SK-N-SH treated with all-trans-retinoic acid at 6 μM for 48 hours (cell line): Measurements from ENCODE around the gene ERGIC1.

ENCODE experiments used
- ATAC-seq: fragments of 200-7000 bp; cut with Tn5 transposase; 3 replicates; pipeline ENCODE4 v1.9.1; 2020; ENCODE audit warnings: mild to moderate bottlenecking, moderate library complexity
- ARNTL ChIP-seq: fragments of 450-650 bp; formaldehyde crosslinking; IDR thresholded peaks from 2 replicates; pipeline ENCODE4 v1.5.0; 2020; ENCODE audit warnings: low read depth, mild to moderate bottlenecking, moderate library complexity, borderline replicate concordance
- BACH2 ChIP-seq: fragments of 250-450 bp; sonication (Bioruptor Pico); IDR thresholded peaks from 2 replicates; pipeline ENCODE4 v1.9.0; 2021; ENCODE audit warnings: mild to moderate bottlenecking, borderline replicate concordance
- CSDC2 ChIP-seq: fragments of 250-450 bp; sonication (Bioruptor Pico); IDR thresholded peaks from 2 replicates; pipeline ENCODE4 v1.5.0; 2020; ENCODE audit warnings: mild to moderate bottlenecking, moderate library complexity
- ESRRG ChIP-seq: fragments of 250-450 bp; sonication (Bioruptor Pico); IDR thresholded peaks from 2 replicates; pipeline ENCODE4 v1.6.1; 2021; ENCODE audit warnings: mild to moderate bottlenecking
- GLIS3 ChIP-seq: fragments of 250-450 bp; sonication (Bioruptor Pico); IDR thresholded peaks from 2 replicates; pipeline ENCODE4 v1.5.0; 2020; ENCODE audit warnings: mild to moderate bottlenecking, moderate library complexity
- PPARA ChIP-seq: fragments of 250-450 bp; sonication (Bioruptor Pico); IDR thresholded peaks from 2 replicates; pipeline ENCODE4 v1.5.0; 2020; ENCODE audit warnings: mild to moderate bottlenecking, borderline replicate concordance
- RARB ChIP-seq: fragments of 250-450 bp; sonication (Bioruptor Pico); IDR thresholded peaks from 2 replicates; pipeline ENCODE4 v1.8.0; 2021; ENCODE audit warnings: mild to moderate bottlenecking, moderate library complexity
- SNAI2 ChIP-seq: fragments of 250-450 bp; sonication (Bioruptor Pico); IDR thresholded peaks from 2 replicates; pipeline ENCODE4 v1.5.0; 2020; ENCODE audit warnings: mild to moderate bottlenecking, moderate library complexity
- TCF4 ChIP-seq: fragments of 250-450 bp; sonication (Bioruptor Pico); IDR thresholded peaks from 2 replicates; pipeline ENCODE4 v1.8.0; 2021; ENCODE audit warnings: mild to moderate bottlenecking, moderate library complexity, borderline replicate concordance
- TOX ChIP-seq: fragments of 250-450 bp; sonication (Bioruptor Pico); IDR thresholded peaks from 2 replicates; pipeline ENCODE4 v1.8.0; 2021; ENCODE audit warnings: mild to moderate bottlenecking, moderate library complexity, borderline replicate concordance
- ZC3H10 ChIP-seq: fragments of 250-450 bp; sonication (Bioruptor Pico); IDR thresholded peaks from 2 replicates; pipeline ENCODE4 v1.5.1; 2021; ENCODE audit warnings: mild to moderate bottlenecking, moderate library complexity
- ZFP3 ChIP-seq: fragments of 250-450 bp; sonication (Bioruptor Pico); IDR thresholded peaks from 2 replicates; pipeline ENCODE4 v1.5.0; 2020; ENCODE audit warnings: mild to moderate bottlenecking, moderate library complexity
- ZFP30 ChIP-seq: fragments of 450-650 bp; formaldehyde crosslinking; IDR thresholded peaks from 2 replicates; pipeline ENCODE4 v1.5.0; 2022; ENCODE audit warnings: mild to moderate bottlenecking, moderate library complexity
- ZNF565 ChIP-seq: fragments of 450-650 bp; formaldehyde crosslinking; conservative IDR thresholded peaks from 2 replicates; pipeline ENCODE4 v1.5.0; 2020; ENCODE audit warnings: low read depth, mild to moderate bottlenecking, moderate library complexity
- ZNF70 ChIP-seq: fragments of 450-650 bp; formaldehyde crosslinking; IDR thresholded peaks from 2 replicates; pipeline ENCODE4 v1.5.0; 2020; ENCODE audit warnings: mild to moderate bottlenecking, moderate library complexity
- ZNF8 ChIP-seq: fragments of 450-650 bp; formaldehyde crosslinking; IDR thresholded peaks from 2 replicates; pipeline ENCODE4 v1.5.0; 2020; ENCODE audit warnings: mild to moderate bottlenecking, moderate library complexity
- TF ChIP-seq, protein P1 (sequence below): fragments of 250-450 bp; sonication (Bioruptor Pico); IDR thresholded peaks from 2 replicates; pipeline ENCODE4 v1.8.0; 2020; ENCODE audit warnings: mild to moderate bottlenecking, moderate library complexity, borderline replicate concordance
- TF ChIP-seq, protein P2 (sequence below): fragments of 250-450 bp; sonication (Bioruptor Pico); IDR thresholded peaks from 2 replicates; pipeline ENCODE4 v1.8.0; 2021; ENCODE audit warnings: low read depth, mild to moderate bottlenecking, moderate library complexity, borderline replicate concordance
- TF ChIP-seq, protein P3 (sequence below): fragments of 250-450 bp; sonication (Bioruptor Pico); IDR thresholded peaks from 2 replicates; pipeline ENCODE4 v1.5.0; 2020; ENCODE audit warnings: mild to moderate bottlenecking, moderate library complexity
- TF ChIP-seq, protein P4 (sequence below): fragments of 250-450 bp; sonication (Bioruptor Pico); IDR thresholded peaks from 2 replicates; pipeline ENCODE4 v1.5.1; 2021; ENCODE audit warnings: mild to moderate bottlenecking, moderate library complexity
- TF ChIP-seq, protein P5 (sequence below): fragments of 250-450 bp; sonication (Bioruptor Pico); IDR thresholded peaks from 2 replicates; pipeline ENCODE4 v1.5.1; 2020; ENCODE audit warnings: low read depth, mild to moderate bottlenecking, moderate library complexity

Gene ERGIC1

DNA sequence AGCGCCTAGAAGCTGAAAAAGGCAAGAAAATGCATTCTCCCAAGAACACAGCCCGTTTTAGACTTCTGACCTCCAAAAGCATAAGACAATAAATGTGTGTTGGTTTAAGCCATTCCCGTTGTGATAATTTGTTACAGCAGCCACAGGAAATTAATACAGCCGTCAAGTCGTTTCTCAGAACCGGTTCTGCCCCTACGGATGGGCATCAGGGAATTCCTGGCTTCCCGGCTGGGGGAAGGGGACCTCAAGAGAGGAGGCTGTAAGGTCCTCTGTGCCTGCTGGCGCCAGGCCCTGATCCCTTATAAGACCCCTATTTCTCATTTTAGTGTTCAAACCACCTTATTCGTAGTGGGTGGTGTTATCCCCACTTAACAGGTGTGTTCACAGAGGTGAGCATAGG, 74.6 kb downstream of the ERGIC1 start:
- TF ChIP-seq RARB (CRISPR knock-in tag) (no peak), ZNF70 (CRISPR knock-in tag) (no peak), ZNF565 (no peak), PPARA (no peak), ZFP30 (CRISPR knock-in tag) (no peak), ESRRG (CRISPR knock-in tag) (no peak), ZNF8 (CRISPR knock-in tag) (no peak)
- TF ChIP-seq, protein P1, sequence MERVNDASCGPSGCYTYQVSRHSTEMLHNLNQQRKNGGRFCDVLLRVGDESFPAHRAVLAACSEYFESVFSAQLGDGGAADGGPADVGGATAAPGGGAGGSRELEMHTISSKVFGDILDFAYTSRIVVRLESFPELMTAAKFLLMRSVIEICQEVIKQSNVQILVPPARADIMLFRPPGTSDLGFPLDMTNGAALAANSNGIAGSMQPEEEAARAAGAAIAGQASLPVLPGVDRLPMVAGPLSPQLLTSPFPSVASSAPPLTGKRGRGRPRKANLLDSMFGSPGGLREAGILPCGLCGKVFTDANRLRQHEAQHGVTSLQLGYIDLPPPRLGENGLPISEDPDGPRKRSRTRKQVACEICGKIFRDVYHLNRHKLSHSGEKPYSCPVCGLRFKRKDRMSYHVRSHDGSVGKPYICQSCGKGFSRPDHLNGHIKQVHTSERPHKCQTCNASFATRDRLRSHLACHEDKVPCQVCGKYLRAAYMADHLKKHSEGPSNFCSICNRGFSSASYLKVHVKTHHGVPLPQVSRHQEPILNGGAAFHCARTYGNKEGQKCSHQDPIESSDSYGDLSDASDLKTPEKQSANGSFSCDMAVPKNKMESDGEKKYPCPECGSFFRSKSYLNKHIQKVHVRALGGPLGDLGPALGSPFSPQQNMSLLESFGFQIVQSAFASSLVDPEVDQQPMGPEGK: no peak
- TF ChIP-seq, protein P2, sequence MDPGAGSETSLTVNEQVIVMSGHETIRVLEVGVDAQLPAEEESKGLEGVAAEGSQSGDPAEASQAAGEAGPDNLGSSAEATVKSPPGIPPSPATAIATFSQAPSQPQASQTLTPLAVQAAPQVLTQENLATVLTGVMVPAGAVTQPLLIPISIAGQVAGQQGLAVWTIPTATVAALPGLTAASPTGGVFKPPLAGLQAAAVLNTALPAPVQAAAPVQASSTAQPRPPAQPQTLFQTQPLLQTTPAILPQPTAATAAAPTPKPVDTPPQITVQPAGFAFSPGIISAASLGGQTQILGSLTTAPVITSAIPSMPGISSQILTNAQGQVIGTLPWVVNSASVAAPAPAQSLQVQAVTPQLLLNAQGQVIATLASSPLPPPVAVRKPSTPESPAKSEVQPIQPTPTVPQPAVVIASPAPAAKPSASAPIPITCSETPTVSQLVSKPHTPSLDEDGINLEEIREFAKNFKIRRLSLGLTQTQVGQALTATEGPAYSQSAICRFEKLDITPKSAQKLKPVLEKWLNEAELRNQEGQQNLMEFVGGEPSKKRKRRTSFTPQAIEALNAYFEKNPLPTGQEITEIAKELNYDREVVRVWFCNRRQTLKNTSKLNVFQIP (CRISPR knock-in tag): no peak
- TF ChIP-seq, protein P3, sequence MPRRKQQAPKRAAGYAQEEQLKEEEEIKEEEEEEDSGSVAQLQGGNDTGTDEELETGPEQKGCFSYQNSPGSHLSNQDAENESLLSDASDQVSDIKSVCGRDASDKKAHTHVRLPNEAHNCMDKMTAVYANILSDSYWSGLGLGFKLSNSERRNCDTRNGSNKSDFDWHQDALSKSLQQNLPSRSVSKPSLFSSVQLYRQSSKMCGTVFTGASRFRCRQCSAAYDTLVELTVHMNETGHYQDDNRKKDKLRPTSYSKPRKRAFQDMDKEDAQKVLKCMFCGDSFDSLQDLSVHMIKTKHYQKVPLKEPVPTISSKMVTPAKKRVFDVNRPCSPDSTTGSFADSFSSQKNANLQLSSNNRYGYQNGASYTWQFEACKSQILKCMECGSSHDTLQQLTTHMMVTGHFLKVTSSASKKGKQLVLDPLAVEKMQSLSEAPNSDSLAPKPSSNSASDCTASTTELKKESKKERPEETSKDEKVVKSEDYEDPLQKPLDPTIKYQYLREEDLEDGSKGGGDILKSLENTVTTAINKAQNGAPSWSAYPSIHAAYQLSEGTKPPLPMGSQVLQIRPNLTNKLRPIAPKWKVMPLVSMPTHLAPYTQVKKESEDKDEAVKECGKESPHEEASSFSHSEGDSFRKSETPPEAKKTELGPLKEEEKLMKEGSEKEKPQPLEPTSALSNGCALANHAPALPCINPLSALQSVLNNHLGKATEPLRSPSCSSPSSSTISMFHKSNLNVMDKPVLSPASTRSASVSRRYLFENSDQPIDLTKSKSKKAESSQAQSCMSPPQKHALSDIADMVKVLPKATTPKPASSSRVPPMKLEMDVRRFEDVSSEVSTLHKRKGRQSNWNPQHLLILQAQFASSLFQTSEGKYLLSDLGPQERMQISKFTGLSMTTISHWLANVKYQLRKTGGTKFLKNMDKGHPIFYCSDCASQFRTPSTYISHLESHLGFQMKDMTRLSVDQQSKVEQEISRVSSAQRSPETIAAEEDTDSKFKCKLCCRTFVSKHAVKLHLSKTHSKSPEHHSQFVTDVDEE (CRISPR knock-in tag): no peak
- no peak for ATAC-seq

DNA sequence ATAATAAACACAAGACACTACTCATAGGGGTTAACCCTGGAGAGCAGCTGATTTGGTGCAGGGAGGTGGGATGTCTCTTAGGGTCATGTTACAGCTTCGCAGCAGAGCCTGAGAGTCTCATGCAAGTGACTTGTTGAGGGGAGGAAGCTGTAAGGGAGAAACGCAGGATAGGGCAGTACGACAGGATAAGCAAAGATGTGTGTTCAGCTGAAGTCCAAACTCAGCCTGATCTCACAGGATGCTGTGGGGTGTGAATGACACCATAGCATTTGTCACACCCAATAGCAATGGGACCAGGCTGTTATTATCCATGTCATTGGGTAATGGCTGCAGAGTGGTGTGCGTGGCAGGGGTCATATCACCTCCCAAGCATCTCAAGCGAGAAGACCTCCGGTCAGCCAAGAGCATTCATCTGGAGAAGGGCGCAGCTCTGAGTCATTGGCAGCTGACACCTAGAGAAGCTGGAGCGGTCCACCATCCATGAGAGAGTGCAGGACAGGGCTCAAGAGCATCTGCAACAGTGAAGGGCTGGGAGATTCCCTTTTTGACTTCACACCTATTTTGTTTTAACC, 76.0 kb downstream of the ERGIC1 start:
- TF ChIP-seq ZC3H10 (CRISPR knock-in tag) (no peak), ZNF565 (no peak), ZFP30 (CRISPR knock-in tag) (no peak), TOX (CRISPR knock-in tag) (no peak), BACH2 (CRISPR knock-in tag) (no peak), ESRRG (CRISPR knock-in tag) (no peak), TCF4 (CRISPR knock-in tag) (no peak), ZFP3 (CRISPR knock-in tag) (no peak), ARNTL (no peak), ZNF70 (CRISPR knock-in tag) (no peak), GLIS3 (CRISPR knock-in tag) (no peak), CSDC2 (CRISPR knock-in tag) (no peak), PPARA (no peak), SNAI2 (CRISPR knock-in tag) (no peak), RARB (CRISPR knock-in tag) (no peak), ZNF8 (CRISPR knock-in tag) (no peak)
- TF ChIP-seq, protein P3 (CRISPR knock-in tag): no peak
- TF ChIP-seq, protein P4, sequence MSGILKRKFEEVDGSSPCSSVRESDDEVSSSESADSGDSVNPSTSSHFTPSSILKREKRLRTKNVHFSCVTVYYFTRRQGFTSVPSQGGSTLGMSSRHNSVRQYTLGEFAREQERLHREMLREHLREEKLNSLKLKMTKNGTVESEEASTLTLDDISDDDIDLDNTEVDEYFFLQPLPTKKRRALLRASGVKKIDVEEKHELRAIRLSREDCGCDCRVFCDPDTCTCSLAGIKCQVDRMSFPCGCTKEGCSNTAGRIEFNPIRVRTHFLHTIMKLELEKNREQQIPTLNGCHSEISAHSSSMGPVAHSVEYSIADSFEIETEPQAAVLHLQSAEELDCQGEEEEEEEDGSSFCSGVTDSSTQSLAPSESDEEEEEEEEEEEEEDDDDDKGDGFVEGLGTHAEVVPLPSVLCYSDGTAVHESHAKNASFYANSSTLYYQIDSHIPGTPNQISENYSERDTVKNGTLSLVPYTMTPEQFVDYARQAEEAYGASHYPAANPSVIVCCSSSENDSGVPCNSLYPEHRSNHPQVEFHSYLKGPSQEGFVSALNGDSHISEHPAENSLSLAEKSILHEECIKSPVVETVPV: no peak
- TF ChIP-seq, protein P5, sequence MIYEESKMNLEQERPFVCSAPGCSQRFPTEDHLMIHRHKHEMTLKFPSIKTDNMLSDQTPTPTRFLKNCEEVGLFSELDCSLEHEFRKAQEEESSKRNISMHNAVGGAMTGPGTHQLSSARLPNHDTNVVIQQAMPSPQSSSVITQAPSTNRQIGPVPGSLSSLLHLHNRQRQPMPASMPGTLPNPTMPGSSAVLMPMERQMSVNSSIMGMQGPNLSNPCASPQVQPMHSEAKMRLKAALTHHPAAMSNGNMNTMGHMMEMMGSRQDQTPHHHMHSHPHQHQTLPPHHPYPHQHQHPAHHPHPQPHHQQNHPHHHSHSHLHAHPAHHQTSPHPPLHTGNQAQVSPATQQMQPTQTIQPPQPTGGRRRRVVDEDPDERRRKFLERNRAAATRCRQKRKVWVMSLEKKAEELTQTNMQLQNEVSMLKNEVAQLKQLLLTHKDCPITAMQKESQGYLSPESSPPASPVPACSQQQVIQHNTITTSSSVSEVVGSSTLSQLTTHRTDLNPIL (CRISPR knock-in tag): no peak
- peak; percentile 32; the same call in 2 of the 3 replicates for ATAC-seq
